Activated T-cell treated with anti-CD3 and anti-CD28 coated beads, Interleukin-2, amount 50 U/mL, for 72 hours (primary cell): ENCODE measurements around the gene EPS8. TPM values are rescaled to one million over a fixed set of nuclear protein-coding genes. Genes with fewer than 3 reads are reported as not detected.

Experiments
- ATAC-seq, 2 donors: fragments of 150-1000 bp; cut with Tn5 transposase; replicated peaks in 1 of 2; 2 replicates each; pipeline ENCODE4 v1.10.0; 2021; ENCODE audit warnings: moderate library complexity in 2 of 2, mild to moderate bottlenecking in 1 of 2
- DNase-seq, 2 donors: peaks; one replicate each; pipeline ENCODE4 v3.0.0; 2021 to 2022; ENCODE audit warnings: mixed read lengths in 1 of 2
- H3K27ac Mint-ChIP-seq: one replicate; pipeline ENCODE4 v1.8.0; 2022; ENCODE audit warnings: mild to moderate bottlenecking, moderate library complexity, mixed read lengths
- H3K27me3 Mint-ChIP-seq: one replicate; pipeline ENCODE4 v1.8.0; 2022; ENCODE audit warnings: low read depth, mixed read lengths
- H3K36me3 Mint-ChIP-seq, 2 donors: one replicate each; pipeline ENCODE4 v1.8.0; 2022; ENCODE audit warnings: mixed read lengths in 2 of 2, mild to moderate bottlenecking in 1 of 2; ENCODE audit not compliant: insufficient read depth in 2 of 2
- H3K4me1 Mint-ChIP-seq: one replicate; pipeline ENCODE4 v1.8.0; 2022; ENCODE audit warnings: low read depth, mixed read lengths
- H3K4me3 Mint-ChIP-seq, 2 donors: one replicate each; pipeline ENCODE4 v1.8.0; 2022; ENCODE audit warnings: mild to moderate bottlenecking in 2 of 2, mixed read lengths in 2 of 2, moderate library complexity in 2 of 2
- H3K9me3 Mint-ChIP-seq, 2 donors: one replicate each; pipeline ENCODE4 v1.8.0; 2022; ENCODE audit warnings: mixed read lengths in 2 of 2
- total RNA-seq, 2 donors: library from RNA; stranded (reverse); gene quantifications; one replicate each; pipeline ENCODE4 v1.2.3, GENCODE V29; 2022

EPS8 gene
- total RNA-seq, 2 donors from 2014 or later: 2.4 to 6.3 TPM

DNA sequence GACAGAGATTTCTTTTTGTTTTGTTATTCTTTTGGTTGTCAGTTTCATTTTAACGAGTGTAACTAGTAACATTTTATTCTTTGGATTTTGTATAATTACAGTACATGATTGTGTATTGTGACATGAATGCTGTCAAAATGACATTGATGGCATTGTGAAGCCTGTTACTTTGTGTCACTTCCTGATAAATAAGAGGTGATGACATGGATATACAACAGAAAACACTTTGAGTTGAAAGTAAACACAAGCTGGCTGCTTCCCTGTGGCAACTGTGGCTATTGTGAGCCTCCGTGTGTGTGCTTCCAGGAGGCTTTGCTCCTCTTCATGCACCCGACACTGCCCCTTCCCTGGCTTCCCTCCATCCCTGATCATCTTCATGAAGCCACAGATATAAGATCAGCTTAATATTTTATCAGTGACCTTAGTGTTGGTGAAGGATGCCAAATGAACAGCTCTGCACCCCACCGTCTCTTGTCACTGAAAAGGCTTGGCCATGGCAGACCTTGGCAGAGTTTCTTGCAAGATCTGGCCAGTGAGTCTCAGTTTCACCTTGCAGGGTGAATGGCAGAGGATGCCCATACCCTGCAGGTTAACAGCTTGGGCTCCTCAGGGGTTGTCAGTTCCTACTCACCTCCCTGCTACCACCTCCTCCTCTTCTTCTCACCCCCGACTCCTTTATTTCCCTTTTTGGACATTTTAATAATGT lies 191.9 kb downstream of the EPS8 start:
- Mint-ChIP-seq H3K27me3 (no peaks in the 10 kb centered on the region), H3K4me1 (peaks cover 11% of the 10 kb centered on the region), H3K36me3 (no peaks in the 10 kb centered on the region), H3K27ac (no peak overlapping the region), H3K9me3 (no peaks in the 10 kb centered on the region), H3K4me3 (no peak overlapping the region)
- no peak for ATAC-seq
- DNase-seq: no peak

DNA sequence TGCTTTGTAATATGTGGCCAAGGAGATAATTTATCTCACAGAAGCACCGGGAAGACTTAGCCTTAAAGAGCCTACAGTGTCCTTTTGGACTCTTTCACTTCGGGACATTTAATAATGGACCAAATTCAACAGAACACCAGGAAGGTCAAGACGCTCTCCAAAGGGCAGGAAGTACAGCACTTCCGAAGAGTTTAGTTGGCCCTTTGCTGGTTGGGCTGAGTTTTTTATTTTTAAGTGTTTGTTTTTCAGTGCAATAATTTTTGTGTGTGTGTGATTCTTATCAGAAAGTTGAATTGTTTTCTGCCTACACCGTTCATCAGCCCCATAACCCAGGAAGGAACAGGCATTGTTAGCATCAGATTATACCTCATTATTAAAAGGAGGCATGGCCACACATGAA lies 193.0 kb downstream of the EPS8 start:
- H3K9me3 Mint-ChIP-seq: no peaks in the 10 kb centered on the region
- H3K27ac Mint-ChIP-seq: no peak overlapping the region
- no peak overlapping the region for H3K4me3 Mint-ChIP-seq
- no peaks in the 10 kb centered on the region for H3K27me3 Mint-ChIP-seq
- peaks cover 4% of the 10 kb centered on the region for H3K4me1 Mint-ChIP-seq
- DNase-seq (no peak), ATAC-seq (no peak)
- H3K36me3 Mint-ChIP-seq: no peaks in the 10 kb centered on the region

DNA sequence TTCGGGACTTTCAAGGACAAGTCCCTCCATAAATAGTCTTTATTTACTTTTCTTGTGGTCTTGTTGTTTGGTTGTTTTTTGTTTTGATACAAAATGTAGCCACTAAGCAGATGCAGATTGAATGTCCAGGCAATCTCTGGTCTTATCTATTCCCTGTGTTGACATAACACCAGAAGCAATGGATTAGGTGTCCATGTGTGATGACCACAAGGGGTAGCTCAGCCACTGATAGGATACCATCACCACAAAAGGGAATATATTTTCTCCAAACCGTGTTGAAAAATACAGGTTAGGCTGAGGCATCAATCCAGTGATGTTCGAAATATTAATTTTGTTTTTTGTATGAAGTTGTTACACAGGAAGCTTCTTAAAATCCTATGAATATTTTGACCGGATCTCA lies 196.3 kb downstream of the EPS8 start:
- H3K27ac Mint-ChIP-seq: no peak overlapping the region
- DNase-seq: no peak
- no peaks in the 10 kb centered on the region for H3K9me3 Mint-ChIP-seq
- ATAC-seq: no peak
- H3K4me1 Mint-ChIP-seq: peaks cover 11% of the 10 kb centered on the region
- no peak overlapping the region for H3K4me3 Mint-ChIP-seq
- no peaks in the 10 kb centered on the region for H3K27me3 Mint-ChIP-seq
- no peaks in the 10 kb centered on the region for H3K36me3 Mint-ChIP-seq

DNA sequence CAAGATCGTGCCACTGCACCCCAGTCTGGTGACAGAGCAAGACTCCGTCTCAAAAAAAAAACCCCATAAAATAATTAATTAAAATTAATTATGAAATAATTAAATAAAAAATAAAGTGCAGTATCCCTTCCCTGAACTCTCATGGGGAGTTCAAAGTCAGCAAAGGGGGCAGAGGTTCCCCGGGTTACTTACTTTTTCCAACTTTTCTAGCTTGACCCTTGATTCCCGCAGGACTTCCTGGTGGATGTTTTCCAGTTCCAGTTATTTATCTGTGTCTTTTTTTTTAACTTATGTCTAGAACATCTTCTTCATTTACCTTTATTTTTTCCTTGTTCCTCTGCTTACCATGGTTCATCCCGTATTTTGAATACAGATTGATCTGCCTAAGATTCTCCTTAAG lies 197.4 kb downstream of the EPS8 start:
- no peak for DNase-seq
- H3K27ac Mint-ChIP-seq: peak overlapping the region; percentile 8
- H3K9me3 Mint-ChIP-seq: no peaks in the 10 kb centered on the region
- H3K4me3 Mint-ChIP-seq: no peak overlapping the region
- H3K4me1 Mint-ChIP-seq: peaks cover 11% of the 10 kb centered on the region
- H3K36me3 Mint-ChIP-seq: no peaks in the 10 kb centered on the region
- no peaks in the 10 kb centered on the region for H3K27me3 Mint-ChIP-seq
- ATAC-seq: no peak

DNA sequence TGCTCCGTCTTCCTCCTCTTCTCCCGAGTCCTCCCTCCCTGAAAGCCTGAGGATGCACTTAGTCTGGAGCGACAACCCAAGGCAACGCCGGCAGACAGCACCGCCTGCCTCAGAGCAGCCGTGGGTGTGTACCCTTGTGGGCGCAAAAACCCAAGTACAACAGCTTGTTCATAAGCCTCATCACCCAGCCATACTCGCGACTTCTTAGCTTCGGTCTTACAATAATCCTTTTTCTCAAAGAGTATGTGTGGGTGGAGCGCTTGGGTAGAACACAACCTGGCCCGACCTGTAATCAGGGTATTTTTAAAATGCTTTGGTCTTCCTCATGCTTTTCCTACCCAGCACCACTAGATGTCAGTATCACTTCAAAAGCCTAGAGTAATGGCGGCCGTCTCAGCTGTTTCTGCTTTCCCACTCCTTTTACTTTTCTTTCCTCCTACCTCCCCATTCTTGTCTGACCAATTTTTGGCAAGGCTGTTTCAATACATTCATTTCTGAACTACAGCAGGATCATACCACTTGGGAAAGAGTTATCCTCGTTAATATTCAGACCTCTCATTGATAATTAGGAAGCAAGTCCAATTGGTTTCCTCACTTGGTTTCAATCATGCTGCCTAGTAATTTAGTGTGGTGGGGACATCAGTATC lies 198.9 kb downstream of the EPS8 start:
- Mint-ChIP-seq H3K27ac (no peak overlapping the region), H3K27me3 (no peaks in the 10 kb centered on the region), H3K4me1 (peaks cover 11% of the 10 kb centered on the region), H3K9me3 (no peaks in the 10 kb centered on the region), H3K36me3 (no peaks in the 10 kb centered on the region), H3K4me3 (peak overlapping the region; percentile 81)
- DNase-seq: peak; percentile 48 to 55
- peak; percentile 94 for ATAC-seq

DNA sequence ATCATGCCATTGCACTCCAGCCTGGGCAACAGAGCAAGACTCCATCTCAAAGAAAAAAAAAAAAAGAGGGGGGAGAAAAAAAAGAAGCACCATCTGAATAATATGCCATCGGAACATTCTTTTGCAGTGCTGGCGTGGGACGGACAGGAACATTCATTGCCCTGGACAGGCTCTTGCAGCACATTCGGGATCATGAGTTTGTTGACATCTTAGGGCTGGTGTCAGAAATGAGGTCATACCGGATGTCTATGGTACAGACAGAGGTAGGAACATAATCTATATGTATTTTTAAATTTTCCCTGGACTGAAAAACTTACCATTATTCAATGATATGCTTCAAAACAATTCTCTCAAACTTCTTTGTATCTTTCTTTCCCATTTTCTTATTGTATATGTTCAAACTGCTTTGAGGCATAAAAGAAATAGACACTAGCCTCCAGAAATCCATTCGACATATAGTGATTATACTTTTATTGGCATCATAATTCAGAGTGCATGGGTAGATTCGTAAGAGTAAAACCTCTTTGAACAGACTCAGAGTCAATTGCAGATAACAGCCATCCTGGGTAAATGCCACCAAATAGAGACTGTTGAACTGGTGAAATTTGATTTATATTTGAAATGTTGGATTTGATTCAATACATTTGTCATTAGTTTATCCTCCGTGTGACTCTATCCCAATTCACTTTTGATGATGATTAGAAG lies 199.7 kb downstream of the EPS8 start:
- H3K27ac Mint-ChIP-seq: no peak overlapping the region
- H3K9me3 Mint-ChIP-seq: no peaks in the 10 kb centered on the region
- H3K36me3 Mint-ChIP-seq: no peaks in the 10 kb centered on the region
- H3K27me3 Mint-ChIP-seq: no peaks in the 10 kb centered on the region
- peaks cover 11% of the 10 kb centered on the region for H3K4me1 Mint-ChIP-seq
- H3K4me3 Mint-ChIP-seq: peak overlapping the region; percentile 81
- DNase-seq (no peak), ATAC-seq (no peak)

DNA sequence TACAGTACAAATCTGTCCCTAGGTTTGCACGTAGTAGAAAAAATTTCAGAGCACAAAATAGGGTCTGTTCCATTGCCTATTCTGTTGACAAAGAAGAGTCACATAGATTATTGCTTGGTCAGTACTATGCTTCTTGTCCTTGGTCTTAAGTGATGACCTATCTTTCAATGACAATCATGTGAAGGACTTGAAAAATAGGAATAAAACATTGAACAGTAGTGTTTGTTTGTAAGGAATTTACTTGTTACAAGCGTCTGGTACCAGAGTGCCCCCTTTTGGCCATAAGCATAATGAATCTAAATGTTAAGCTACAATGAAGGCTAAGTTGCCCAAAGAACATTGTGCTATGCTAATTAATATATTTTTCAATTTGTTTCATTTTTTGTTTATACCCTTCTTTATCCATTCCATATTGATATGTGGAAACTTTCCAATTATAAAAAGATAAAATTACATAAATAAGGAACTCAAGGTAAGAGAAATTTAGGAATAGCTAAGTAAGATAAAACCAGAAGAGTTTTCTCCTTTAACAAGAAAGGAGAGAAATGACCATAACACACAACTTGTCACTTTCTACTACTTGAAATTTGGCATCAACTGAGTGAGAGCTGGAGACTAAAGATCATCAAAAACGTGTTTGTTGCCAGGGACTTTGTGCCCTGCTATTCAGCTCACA lies 204.7 kb downstream of the EPS8 start:
- ATAC-seq: no peak
- Mint-ChIP-seq H3K4me3 (no peak overlapping the region), H3K4me1 (peaks cover 15% of the 10 kb centered on the region), H3K27ac (peak overlapping the region; percentile 42), H3K36me3 (no peaks in the 10 kb centered on the region), H3K9me3 (no peaks in the 10 kb centered on the region), H3K27me3 (no peaks in the 10 kb centered on the region)
- DNase-seq: peak; percentile 24 to 39

DNA sequence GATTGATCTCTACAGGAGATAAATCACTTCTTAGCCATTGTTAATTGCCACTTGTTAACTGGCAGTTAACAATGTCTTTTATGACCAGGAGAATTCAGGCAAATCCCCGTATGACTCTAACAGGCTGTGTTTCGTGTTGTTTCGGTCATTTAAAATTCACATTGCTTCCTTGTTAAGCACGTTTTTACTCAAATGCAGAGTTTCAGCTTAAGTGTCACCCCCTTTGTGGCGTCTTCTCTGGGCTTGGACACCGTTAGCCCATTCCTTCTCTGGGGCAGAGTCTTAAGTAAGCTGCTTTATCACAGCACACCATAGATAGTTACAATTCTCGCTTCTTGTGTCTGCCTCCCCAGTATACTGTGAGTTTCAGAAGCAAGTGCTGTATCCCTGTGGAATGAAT lies 205.4 kb downstream of the EPS8 start:
- ATAC-seq: no peak
- Mint-ChIP-seq H3K27ac (no peak overlapping the region), H3K36me3 (no peaks in the 10 kb centered on the region), H3K4me3 (no peak overlapping the region), H3K27me3 (no peaks in the 10 kb centered on the region), H3K4me1 (peaks cover 15% of the 10 kb centered on the region), H3K9me3 (no peaks in the 10 kb centered on the region)
- no peak for DNase-seq

DNA sequence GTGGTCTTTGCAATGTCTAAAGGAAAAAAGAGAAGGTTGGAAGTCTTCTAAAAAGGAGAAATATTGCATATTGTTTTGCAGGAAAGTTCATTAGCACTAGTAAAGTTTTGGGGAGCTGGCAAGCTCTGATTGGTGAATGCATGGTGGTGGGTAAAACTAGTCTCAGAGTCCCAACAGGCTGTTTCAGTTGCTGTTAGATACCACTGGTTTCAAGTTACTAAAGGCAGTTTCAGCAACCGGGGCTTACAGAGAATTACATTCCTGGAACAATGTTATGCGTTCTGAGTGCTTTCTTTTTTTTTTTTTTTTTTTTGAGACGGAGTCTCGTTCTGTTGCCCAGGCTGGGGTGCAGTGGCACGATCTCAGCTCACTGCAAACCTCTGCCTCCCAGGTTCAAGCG lies 208.2 kb downstream of the EPS8 start:
- Mint-ChIP-seq H3K27me3 (no peaks in the 10 kb centered on the region), H3K9me3 (no peaks in the 10 kb centered on the region), H3K4me3 (no peak overlapping the region), H3K27ac (no peak overlapping the region), H3K4me1 (peaks cover 15% of the 10 kb centered on the region), H3K36me3 (no peaks in the 10 kb centered on the region)
- ATAC-seq (no peak), DNase-seq (no peak)

DNA sequence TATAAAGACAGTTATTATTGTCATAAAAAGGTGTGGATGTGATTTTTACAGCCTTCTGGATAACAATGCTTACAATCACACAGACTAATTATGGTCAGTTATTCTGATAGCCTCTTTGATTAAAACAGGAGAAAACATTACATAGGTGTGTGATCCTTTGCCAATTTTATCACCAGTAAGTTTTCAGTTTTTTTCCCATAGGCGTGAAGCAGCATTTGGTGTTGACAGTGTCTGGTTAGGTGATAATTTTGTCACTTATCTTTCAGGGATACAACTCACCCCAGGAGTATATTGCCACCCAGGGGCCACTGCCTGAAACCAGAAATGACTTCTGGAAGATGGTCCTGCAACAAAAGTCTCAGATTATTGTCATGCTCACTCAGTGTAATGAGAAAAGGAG lies 208.8 kb downstream of the EPS8 start:
- peak in 1 of 2 donors; percentile 29 for DNase-seq
- Mint-ChIP-seq H3K27ac (no peak overlapping the region), H3K9me3 (peaks cover 0 to 2% of the 10 kb centered on the region in 2 donors), H3K4me3 (peak overlapping the region in 1 of 2 donors; percentile 5), H3K27me3 (no peaks in the 10 kb centered on the region), H3K36me3 (peaks cover 2% of the 10 kb centered on the region in 2 donors), H3K4me1 (peaks cover 21% of the 10 kb centered on the region)
- ATAC-seq: peak; percentile 55 to 62

DNA sequence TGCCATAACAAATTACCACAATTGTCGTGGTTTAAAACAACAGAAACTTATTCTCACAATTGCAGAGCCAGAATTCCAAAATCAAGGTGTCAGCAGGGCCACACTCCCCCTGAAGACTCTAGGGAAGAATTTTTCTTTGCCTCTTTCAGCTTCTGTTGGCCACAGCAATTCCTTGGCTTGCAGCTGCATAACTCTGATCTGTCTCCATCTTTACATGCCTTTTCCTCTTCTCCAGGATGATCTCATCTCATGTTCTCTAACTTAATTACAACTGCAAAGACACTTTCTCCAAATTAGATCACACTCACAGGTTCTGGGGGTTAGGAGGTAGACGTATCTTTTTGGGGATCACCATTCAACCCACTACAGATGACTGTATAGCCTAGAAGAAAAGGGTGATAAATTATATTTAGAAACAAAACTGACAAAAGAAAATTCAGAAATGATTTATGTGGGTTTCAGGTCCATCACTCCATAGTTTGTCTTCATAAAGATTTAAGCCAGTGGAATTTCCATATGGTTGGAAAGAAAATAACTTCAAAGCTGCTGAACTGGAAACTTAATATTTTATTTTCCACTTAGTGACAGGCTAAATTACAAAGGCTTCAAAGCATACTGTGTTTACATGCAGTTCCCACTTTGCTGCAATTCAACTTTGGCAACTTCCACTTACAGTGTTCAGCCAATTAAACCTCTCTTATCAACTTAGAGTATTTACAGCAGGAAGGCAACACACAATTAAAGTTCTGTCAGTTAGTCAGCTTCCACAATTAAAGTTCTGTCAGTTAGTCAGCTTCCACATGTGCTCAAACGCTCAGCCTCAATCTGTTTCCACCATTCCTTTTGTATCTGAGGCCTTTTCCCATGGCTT lies 213.3 kb downstream of the EPS8 start:
- no peak for DNase-seq
- no peaks in the 10 kb centered on the region for H3K27me3 Mint-ChIP-seq
- peak overlapping the region in 1 of 2 donors; percentile 13 for H3K4me3 Mint-ChIP-seq
- peaks cover 56% of the 10 kb centered on the region for H3K4me1 Mint-ChIP-seq
- H3K27ac Mint-ChIP-seq: peak overlapping the region; percentile 30
- no peak for ATAC-seq
- H3K9me3 Mint-ChIP-seq: peaks cover 0 to 4% of the 10 kb centered on the region in 2 donors
- peaks cover 2 to 5% of the 10 kb centered on the region in 2 donors for H3K36me3 Mint-ChIP-seq

DNA sequence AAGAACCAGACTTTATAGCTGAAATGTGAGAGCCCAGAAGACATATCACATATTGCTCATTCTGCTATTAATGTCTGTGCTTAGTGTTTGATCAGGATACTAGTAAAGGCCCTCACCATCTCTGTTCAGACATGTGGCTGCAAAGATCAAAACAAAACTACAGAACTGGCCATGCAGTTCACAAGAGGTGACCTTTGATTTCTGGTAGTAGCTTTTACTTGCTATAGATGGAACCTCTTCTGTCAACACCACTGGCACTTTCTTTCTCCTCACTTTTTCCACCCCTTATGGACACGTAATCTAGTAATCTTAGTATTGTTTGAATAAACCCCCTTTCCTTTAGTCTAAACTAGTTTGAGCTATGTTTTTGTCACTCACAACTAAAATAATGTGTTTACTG lies 214.8 kb downstream of the EPS8 start:
- Mint-ChIP-seq H3K9me3 (peaks cover 0 to 4% of the 10 kb centered on the region in 2 donors), H3K4me1 (peaks cover 58% of the 10 kb centered on the region), H3K4me3 (no peak overlapping the region), H3K36me3 (peaks cover 2 to 5% of the 10 kb centered on the region in 2 donors), H3K27me3 (no peaks in the 10 kb centered on the region), H3K27ac (peak overlapping the region; percentile 30)
- ATAC-seq: no peak
- no peak for DNase-seq
